Activated CD8-positive, alpha-beta T cell treated with anti-CD3 and anti-CD28 coated beads for 36 hours (primary cell): ENCODE data around the gene CEP104. TPM values are rescaled to one million over a fixed set of nuclear protein-coding genes. Genes with fewer than 3 reads are reported as not detected.

ENCODE experiments used
- ATAC-seq: fragments of 200-7000 bp; cut with Tn5 transposase; one replicate; pipeline ENCODE4 v1.10.0; 2021; ENCODE audit warnings: mild to moderate bottlenecking, moderate library complexity
- CTCF ChIA-PET: fragments of 350-600 bp; sonication (Branson Sonifier 250); formaldehyde crosslinking; loops from one replicate; lab custom pipeline; 2021; ENCODE audit warnings: antibody characterized with exemption; lab: Charles Lee
- POLR2A ChIA-PET: fragments of 350-600 bp; sonication (Branson Sonifier 250); formaldehyde crosslinking; loops from one replicate; lab custom pipeline; 2021; ENCODE audit warnings: antibody characterized with exemption; lab: Charles Lee
- DNase-seq: peaks from one replicate; pipeline ENCODE4 v3.0.0-alpha.2; 2020
- H3K27ac Mint-ChIP-seq: one replicate; pipeline ENCODE4 v1.8.0; 2021; ENCODE audit warnings: mild to moderate bottlenecking, mixed read lengths
- H3K27me3 Mint-ChIP-seq: one replicate; pipeline ENCODE4 v1.8.0; 2021; ENCODE audit warnings: mixed read lengths
- H3K36me3 Mint-ChIP-seq: one replicate; pipeline ENCODE4 v1.8.0; 2021; ENCODE audit warnings: low read depth, mixed read lengths
- H3K4me1 Mint-ChIP-seq: one replicate; pipeline ENCODE4 v1.8.0; 2021; ENCODE audit warnings: low read depth, mixed read lengths
- H3K4me3 Mint-ChIP-seq: one replicate; pipeline ENCODE4 v1.8.0; 2021; ENCODE audit warnings: mild to moderate bottlenecking, moderate library complexity, mixed read lengths
- H3K9me3 Mint-ChIP-seq: one replicate; pipeline ENCODE4 v1.8.0; 2021; ENCODE audit warnings: mixed read lengths
- CTCF ChIP-seq: fragments of 200-600 bp; IDR thresholded peaks from one replicate; pipeline ENCODE4 v1.8.0; 2022; ENCODE audit warnings: antibody characterized with exemption, mild to moderate bottlenecking
- intact Hi-C: fragments of 100-400 bp; cut with micrococcal nuclease; formaldehyde crosslinking; loops from one replicate; pipeline ENCODE4 v1.10.0; 2022
- total RNA-seq, 2 experiments: library from RNA; stranded (reverse); gene quantifications; one replicate each; pipeline ENCODE4 v1.2.3, GENCODE V29; 2021

The CEP104 gene
- total RNA-seq, 2 experiments from 2014 or later: 29.3 to 29.8 TPM

- Mint-ChIP-seq H3K27me3 (no peaks in the 10 kb centered on the region), H3K27ac (no peak overlapping the region), H3K36me3 (peaks cover 56% of the 10 kb centered on the region), H3K4me3 (no peak overlapping the region), H3K4me1 (peaks cover 52% of the 10 kb centered on the region), H3K9me3 (peaks cover 6% of the 10 kb centered on the region)
- POLR2A ChIA-PET: no interaction called here
- ATAC-seq (no peak), DNase-seq (no peak)
- intact Hi-C loops: no loop called here
- no peak for TF ChIP-seq CTCF
- CTCF ChIA-PET: no interaction called here
These were observed 37.7 kb upstream of the CEP104 start for GRCh38 chr1:3894626-3895278.

- no peak overlapping the region for H3K27ac Mint-ChIP-seq
- ChIA-PET POLR2A (no interaction called here), CTCF (interaction anchor here (0.9 kb wide), 1 partner anchor 10 kb away, joined by 3 read pairs; no protein-coding TSS in a partner anchor)
- ATAC-seq (no peak), DNase-seq (no peak)
- H3K4me1 Mint-ChIP-seq: peaks cover 46% of the 10 kb centered on the region
- H3K4me3 Mint-ChIP-seq: no peak overlapping the region
- H3K36me3 Mint-ChIP-seq: peaks cover 53% of the 10 kb centered on the region
- no peak for TF ChIP-seq CTCF
- peaks cover 6% of the 10 kb centered on the region for H3K9me3 Mint-ChIP-seq
- H3K27me3 Mint-ChIP-seq: no peaks in the 10 kb centered on the region
- intact Hi-C loops: no loop called here
These were observed 36.2 kb upstream of the CEP104 start for GRCh38 chr1:3893190-3893589.

GRCh38 chr1:3892748-3893147, 35.7 kb upstream of the CEP104 start:
- DNase-seq (no peak), ATAC-seq (no peak)
- peaks cover 3% of the 10 kb centered on the region for H3K9me3 Mint-ChIP-seq
- H3K36me3 Mint-ChIP-seq: peaks cover 54% of the 10 kb centered on the region
- peak overlapping the region; percentile 16 for H3K27ac Mint-ChIP-seq
- no peak for TF ChIP-seq CTCF
- ChIA-PET CTCF (no interaction called here), POLR2A (no interaction called here)
- H3K27me3 Mint-ChIP-seq: no peaks in the 10 kb centered on the region
- intact Hi-C loops: no loop called here
- H3K4me3 Mint-ChIP-seq: no peak overlapping the region
- peaks cover 41% of the 10 kb centered on the region for H3K4me1 Mint-ChIP-seq

GRCh38 chr1:3891329-3891865, 34.4 kb upstream of the CEP104 start:
- H3K4me3 Mint-ChIP-seq: no peak overlapping the region

More at GRCh38 chr1:3891329-3891865, 34.4 kb upstream of the CEP104 start:
- Mint-ChIP-seq H3K4me1 (peaks cover 35% of the 10 kb centered on the region), H3K27ac (no peak overlapping the region), H3K9me3 (no peaks in the 10 kb centered on the region), H3K27me3 (no peaks in the 10 kb centered on the region), H3K36me3 (peaks cover 49% of the 10 kb centered on the region)
- DNase-seq (no peak), ATAC-seq (no peak)
- no peak for TF ChIP-seq CTCF
- ChIA-PET POLR2A (interaction anchor here (1.2 to 1.4 kb wide), 3 partner anchors 9 to 34 kb away, joined by 3 to 7 read pairs (median 3); partner anchors contain the start of genes C1orf174, CEP104 and DFFB), CTCF (interaction anchor here (1.0 to 1.1 kb wide), 3 partner anchors 10 to 33 kb away, joined by 3 to 8 read pairs (median 3); partner anchors contain the start of gene DFFB)
- intact Hi-C loops: no loop called here
